GM23248 (cell line): Measurements from ENCODE around the gene PCDHA1. TPM values are rescaled to one million over a fixed set of nuclear protein-coding genes. Genes with fewer than 3 reads are reported as not detected.

Experiments used
- DNase-seq: peaks from one replicate; pipeline ENCODE4 v3.0.0-alpha.2; 2015
- H2AFZ ChIP-seq: fragments of 200-600 bp; sonication (generic); 2 replicates; pipeline ENCODE4 v1.6.1; 2016; ENCODE audit warnings: antibody characterized with exemption
- H3F3A ChIP-seq: fragments of 200-600 bp; sonication (generic); 2 replicates; pipeline ENCODE4 v1.6.1; 2016; ENCODE audit warnings: mild to moderate bottlenecking, antibody characterized with exemption, mixed run types; ENCODE audit not compliant: insufficient read depth
- H3K27ac ChIP-seq: fragments of 200-600 bp; sonication (generic); 2 replicates; pipeline ENCODE4 v1.5.1; 2016; ENCODE audit warnings: mild to moderate bottlenecking
- H3K27me3 ChIP-seq: fragments of 200-600 bp; sonication (generic); replicated peaks from 2 replicates; pipeline ENCODE4 v1.6.1; 2016; ENCODE audit warnings: mild to moderate bottlenecking; ENCODE audit not compliant: insufficient read depth
- H3K36me3 ChIP-seq: fragments of 200-600 bp; sonication (generic); 2 replicates; pipeline ENCODE4 v1.6.1; 2016; ENCODE audit warnings: low read depth, mild to moderate bottlenecking
- H3K4me1 ChIP-seq: fragments of 200-600 bp; sonication (generic); 2 replicates; pipeline ENCODE4 v1.6.1; 2016; ENCODE audit warnings: mild to moderate bottlenecking; ENCODE audit not compliant: insufficient read depth
- H3K4me2 ChIP-seq: fragments of 200-600 bp; sonication (generic); one replicate; pipeline ENCODE4 v1.6.1; 2016; ENCODE audit warnings: mild to moderate bottlenecking; ENCODE audit not compliant: unreplicated experiment
- H3K4me3 ChIP-seq: fragments of 200-600 bp; sonication (generic); 2 replicates; pipeline ENCODE4 v1.5.1; 2016; ENCODE audit warnings: mild to moderate bottlenecking
- H3K79me2 ChIP-seq: fragments of 200-600 bp; sonication (generic); 2 replicates; pipeline ENCODE4 v1.6.1; 2016; ENCODE audit warnings: mild to moderate bottlenecking; ENCODE audit not compliant: insufficient read depth
- H3K9ac ChIP-seq: fragments of 200-600 bp; sonication (generic); 2 replicates; pipeline ENCODE4 v1.6.1; 2016; ENCODE audit warnings: mild to moderate bottlenecking
- H3K9me2 ChIP-seq: fragments of 200-600 bp; sonication (generic); 2 replicates; pipeline ENCODE4 v1.6.1; 2016; ENCODE audit warnings: mixed run types, mild to moderate bottlenecking, moderate library complexity; ENCODE audit not compliant: insufficient read depth
- H3K9me3 ChIP-seq: fragments of 200-600 bp; sonication (generic); one replicate; pipeline ENCODE4 v1.6.1; 2017; ENCODE audit warnings: low read depth
- H4K20me1 ChIP-seq: fragments of 200-600 bp; sonication (generic); 2 replicates; pipeline ENCODE4 v1.6.0; 2016; ENCODE audit not compliant: insufficient read depth
- EZH2 ChIP-seq: fragments of 200-600 bp; sonication (generic); IDR thresholded peaks from 2 replicates; pipeline ENCODE4 v1.6.1; 2018; ENCODE audit warnings: antibody characterized with exemption, mild to moderate bottlenecking; ENCODE audit not compliant: insufficient read depth, poor library complexity, severe bottlenecking
- EZH2phosphoT487 ChIP-seq: fragments of 200-600 bp; sonication (generic); IDR thresholded peaks from 2 replicates; pipeline ENCODE4 v1.6.1; 2018; ENCODE audit warnings: antibody characterized with exemption, moderate library complexity, mild to moderate bottlenecking, low read depth; ENCODE audit not compliant: insufficient read depth
- WGBS, 2 experiments: methylation state at CpG; one replicate each; pipeline ENCODE4 v1.1.6; 2015 to 2017; ENCODE audit warnings: low lambda C conversion rate in 2 of 2, low coverage in 1 of 2; ENCODE audit errors: missing lambda C conversion rate in 2 of 2; 5-methylcytosine and 5-hydroxymethylcytosine counted together
- in situ Hi-C: fragments of 300-500 bp; cut with MboI; formaldehyde crosslinking; loops from 2 replicates; pipeline ENCODE4 v1.15.0; 2020
- polyA plus RNA-seq: library from polyadenylated mRNA; unstranded; fragments of >200 nt; fragmentation: Nextera tagmentation; extraction: Ambion mirVana; gene quantifications from 2 replicates; pipeline ENCODE4 v1.2.1, GENCODE V29; 2016
- total RNA-seq: library from RNA; depleted of rRNA; stranded (reverse); fragments of >200 nt; shearing (Covaris generic); gene quantifications from 2 replicates; pipeline ENCODE4 v1.2.3, GENCODE V29; 2014

The PCDHA1 gene
- total and polyA plus RNA-seq, 2 experiments from 2014 or later, result not detected

DNA sequence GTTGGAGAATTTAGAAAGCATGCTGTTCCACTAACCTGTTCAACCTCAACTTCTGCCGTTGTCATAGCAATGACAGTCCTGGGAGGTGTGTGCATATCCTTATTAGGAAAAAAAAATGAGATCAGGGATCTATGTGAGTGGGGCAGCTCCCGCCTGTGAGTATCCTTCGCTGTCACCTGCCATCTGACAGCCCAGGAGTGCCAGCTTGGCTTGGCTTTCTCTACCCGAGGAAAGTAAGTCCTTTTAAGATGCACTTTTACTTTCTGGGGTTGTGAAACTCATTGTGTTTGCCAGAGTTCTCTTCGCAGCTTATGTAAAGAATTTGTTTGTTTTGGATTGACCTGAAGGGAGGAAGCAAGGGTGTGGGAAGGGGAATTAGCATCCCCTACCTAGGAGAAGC, 202.2 kb downstream of the PCDHA1 start:
- Histone ChIP-seq H3K79me2 (no peaks in the 10 kb centered on the region), H3F3A (no peaks in the 10 kb centered on the region), H3K9ac (no peak overlapping the region), H3K4me2 (no peak overlapping the region), H3K36me3 (no peaks in the 10 kb centered on the region), H2AFZ (no peak overlapping the region), H4K20me1 (no peaks in the 10 kb centered on the region), H3K27ac (no peak overlapping the region), H3K4me3 (no peak overlapping the region), H3K4me1 (no peaks in the 10 kb centered on the region), H3K27me3 (no peaks in the 10 kb centered on the region), H3K9me3 (no peaks in the 10 kb centered on the region), H3K9me2 (no peaks in the 10 kb centered on the region)
- 18 to 24% methylated on average over 5 of the region's 5 CpGs for WGBS, 2 experiments
- TF ChIP-seq EZH2 (no peak), EZH2phosphoT487 (no peak)
- in situ Hi-C loops, result no loop called here
- DNase-seq, result no peak

DNA sequence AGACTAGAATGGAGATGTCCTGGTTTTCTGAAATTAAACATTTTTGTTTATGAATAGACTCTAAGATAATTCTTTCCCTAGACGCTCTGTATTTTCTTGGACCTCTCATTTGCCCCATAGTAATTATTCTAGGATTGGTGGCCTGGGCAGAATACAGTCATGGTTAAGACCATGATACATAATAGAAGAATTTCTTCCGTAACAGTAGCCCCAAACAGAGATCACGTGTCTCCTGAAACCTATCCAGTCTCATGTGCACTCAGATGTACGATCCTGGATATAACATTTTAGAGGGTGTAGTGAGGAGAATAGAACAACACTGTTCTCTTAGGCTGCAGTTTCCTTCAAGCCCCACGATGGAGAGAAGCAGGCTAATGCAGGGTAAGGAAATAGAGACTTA, 202.7 kb downstream of the PCDHA1 start:
- Histone ChIP-seq H3K9me3 (no peaks in the 10 kb centered on the region), H2AFZ (no peak overlapping the region), H4K20me1 (no peaks in the 10 kb centered on the region), H3F3A (no peaks in the 10 kb centered on the region), H3K4me2 (no peak overlapping the region), H3K4me1 (no peaks in the 10 kb centered on the region), H3K9me2 (no peaks in the 10 kb centered on the region), H3K4me3 (no peak overlapping the region), H3K79me2 (no peaks in the 10 kb centered on the region), H3K27me3 (no peaks in the 10 kb centered on the region), H3K36me3 (no peaks in the 10 kb centered on the region), H3K27ac (no peak overlapping the region), H3K9ac (no peak overlapping the region)
- TF ChIP-seq EZH2, result no peak
- no peak for TF ChIP-seq EZH2phosphoT487
- DNase-seq, result no peak
- in situ Hi-C loops, result no loop called here
- whole genome bisulfite sequencing, 2 experiments, result 23 to 25% methylated on average over 5 of the region's 5 CpGs

GRCh38 chr5:140989254-140990020, 203.5 kb downstream of the PCDHA1 start:
- no peak for DNase-seq
- Histone ChIP-seq H3K9ac (no peak overlapping the region), H3K27ac (no peak overlapping the region), H2AFZ (no peak overlapping the region), H3K9me3 (no peaks in the 10 kb centered on the region), H3K4me3 (no peak overlapping the region), H3K36me3 (no peaks in the 10 kb centered on the region), H4K20me1 (no peaks in the 10 kb centered on the region), H3K27me3 (no peaks in the 10 kb centered on the region), H3K79me2 (no peaks in the 10 kb centered on the region), H3K4me1 (no peaks in the 10 kb centered on the region), H3K4me2 (no peak overlapping the region), H3F3A (no peaks in the 10 kb centered on the region), H3K9me2 (no peaks in the 10 kb centered on the region)
- WGBS, 2 experiments, result 25 to 26% methylated on average over 7 of the region's 7 CpGs
- no peak for TF ChIP-seq EZH2
- no peak for TF ChIP-seq EZH2phosphoT487
- in situ Hi-C loops, result no loop called here

GRCh38 chr5:140992828-140993227, 206.9 kb downstream of the PCDHA1 start:
- 22 to 31% methylated on average over 2 of the region's 2 CpGs for WGBS, 2 experiments
- in situ Hi-C loops, result no loop called here
- Histone ChIP-seq H3K4me1 (no peaks in the 10 kb centered on the region), H3K4me2 (no peak overlapping the region), H2AFZ (no peak overlapping the region), H3K36me3 (no peaks in the 10 kb centered on the region), H3K27me3 (no peaks in the 10 kb centered on the region), H3K9me2 (no peaks in the 10 kb centered on the region), H3K79me2 (no peaks in the 10 kb centered on the region), H3K4me3 (no peak overlapping the region), H3K9ac (no peak overlapping the region), H4K20me1 (no peaks in the 10 kb centered on the region), H3K9me3 (no peaks in the 10 kb centered on the region), H3K27ac (no peak overlapping the region), H3F3A (no peaks in the 10 kb centered on the region)
- TF ChIP-seq EZH2 (no peak), EZH2phosphoT487 (no peak)
- DNase-seq, result no peak
